Gastroesophageal sphincter (tissue), 4 donors: Measurements from ENCODE around the gene CFAP45. TPM values are rescaled to one million over a fixed set of nuclear protein-coding genes. Genes with fewer than 3 reads are reported as not detected.

ENCODE experiments used
- ATAC-seq: fragments of 150-250 bp; one replicate; pipeline ENCODE4 v1.9.1; 2016; ENCODE audit warnings: mild to moderate bottlenecking, moderate library complexity
- H3K27ac ChIP-seq, 4 donors: fragments of 200-600 bp; sonication (generic) in 3 of 4; 1 replicate in 3 of 4; 2 replicates in 1 of 4; pipeline ENCODE4 v1.5.1; 2016 to 2019
- H3K27me3 ChIP-seq: fragments of 200-600 bp; sonication (generic); one replicate; pipeline ENCODE4 v1.5.1; 2019
- H3K36me3 ChIP-seq, 2 donors: fragments of 200-600 bp; sonication (generic); one replicate each; pipeline ENCODE4 v1.5.1; 2019; ENCODE audit warnings: control low read depth in 1 of 2
- H3K4me1 ChIP-seq, 3 donors: fragments of 200-600 bp; sonication (generic); 1 replicate in 2 of 3; 2 replicates in 1 of 3; pipeline ENCODE4 v1.5.1; 2016 to 2019; ENCODE audit warnings: control low read depth in 2 of 3
- H3K4me3 ChIP-seq, 2 donors: fragments of 200-600 bp; sonication (generic); one replicate each; pipeline ENCODE4 v1.5.1; 2019; ENCODE audit warnings: mild to moderate bottlenecking in 1 of 2, moderate library complexity in 1 of 2
- H3K9me3 ChIP-seq, 3 donors: fragments of 200-600 bp; sonication (generic); one replicate each; pipeline ENCODE4 v1.5.1; 2017 to 2019; ENCODE audit warnings: control low read depth in 2 of 3
- EP300 ChIP-seq: sonication (generic); formaldehyde crosslinking; IDR thresholded peaks from one replicate; pipeline ENCODE4 v1.6.1; 2017; ENCODE audit warnings: antibody characterized with exemption, mild to moderate bottlenecking
- POLR2A ChIP-seq, 2 donors: fragments of 450-650 bp; IDR thresholded peaks; one replicate each; pipeline ENCODE4 v1.6.1; 2017; ENCODE audit warnings: antibody characterized with exemption in 2 of 2, mild to moderate bottlenecking in 2 of 2, moderate library complexity in 1 of 2
- POLR2AphosphoS5 ChIP-seq: sonication (generic); formaldehyde crosslinking; IDR thresholded peaks from one replicate; pipeline ENCODE4 v1.6.1; 2017; ENCODE audit warnings: antibody characterized with exemption
- WGBS, 2 donors: methylation state at CpG; one replicate each; pipeline ENCODE4 v1.1.5; 2018; ENCODE audit warnings: low coverage in 1 of 2; 5-methylcytosine and 5-hydroxymethylcytosine counted together
- total RNA-seq, 4 donors: library from RNA; depleted of rRNA; stranded (reverse); fragments of >200 nt; gene quantifications; one replicate each; pipeline ENCODE4 v1.1.0, GENCODE V29; 2016
- TF ChIP-seq, protein P1 (sequence below), 4 experiments: fragments of 200-600 bp in 2 of 4; fragments of 450-650 bp in 2 of 4; sonication (generic) in 1 of 4; IDR thresholded peaks; one replicate each; pipeline ENCODE4 v1.5.1; 2017 to 2019; ENCODE audit warnings: antibody characterized with exemption in 4 of 4, mild to moderate bottlenecking in 2 of 4, moderate library complexity in 2 of 4

CFAP45 gene
- total RNA-seq, 4 donors from 2014 or later, result 0.27 to 0.81 TPM; not detected in 2

- peaks cover 0 to 8% (median 0%) of the 10 kb centered on the region in 3 donors for H3K4me1 ChIP-seq
- H3K4me3 ChIP-seq, result no peak overlapping the region
- TF ChIP-seq POLR2A (IDR thresholded peaks at IDR 0.05), result no peak
- TF ChIP-seq, protein P1, sequence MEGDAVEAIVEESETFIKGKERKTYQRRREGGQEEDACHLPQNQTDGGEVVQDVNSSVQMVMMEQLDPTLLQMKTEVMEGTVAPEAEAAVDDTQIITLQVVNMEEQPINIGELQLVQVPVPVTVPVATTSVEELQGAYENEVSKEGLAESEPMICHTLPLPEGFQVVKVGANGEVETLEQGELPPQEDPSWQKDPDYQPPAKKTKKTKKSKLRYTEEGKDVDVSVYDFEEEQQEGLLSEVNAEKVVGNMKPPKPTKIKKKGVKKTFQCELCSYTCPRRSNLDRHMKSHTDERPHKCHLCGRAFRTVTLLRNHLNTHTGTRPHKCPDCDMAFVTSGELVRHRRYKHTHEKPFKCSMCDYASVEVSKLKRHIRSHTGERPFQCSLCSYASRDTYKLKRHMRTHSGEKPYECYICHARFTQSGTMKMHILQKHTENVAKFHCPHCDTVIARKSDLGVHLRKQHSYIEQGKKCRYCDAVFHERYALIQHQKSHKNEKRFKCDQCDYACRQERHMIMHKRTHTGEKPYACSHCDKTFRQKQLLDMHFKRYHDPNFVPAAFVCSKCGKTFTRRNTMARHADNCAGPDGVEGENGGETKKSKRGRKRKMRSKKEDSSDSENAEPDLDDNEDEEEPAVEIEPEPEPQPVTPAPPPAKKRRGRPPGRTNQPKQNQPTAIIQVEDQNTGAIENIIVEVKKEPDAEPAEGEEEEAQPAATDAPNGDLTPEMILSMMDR (IDR thresholded peaks at IDR 0.05), result no peak
- TF ChIP-seq POLR2AphosphoS5, result no peak
- TF ChIP-seq EP300, result no peak
- peaks cover 0 to 3% of the 10 kb centered on the region in 2 donors for H3K36me3 ChIP-seq
- no peaks in the 10 kb centered on the region for H3K27me3 ChIP-seq
- H3K27ac ChIP-seq, result no peak overlapping the region
- no peak for ATAC-seq
- WGBS, 2 donors, result 81 to 86% methylated on average over 2 of the region's 2 CpGs
- no peaks in the 10 kb centered on the region for H3K9me3 ChIP-seq
Measured at GRCh38 chr1:159882527-159882862, 17.5 kb downstream of the CFAP45 start.

DNA sequence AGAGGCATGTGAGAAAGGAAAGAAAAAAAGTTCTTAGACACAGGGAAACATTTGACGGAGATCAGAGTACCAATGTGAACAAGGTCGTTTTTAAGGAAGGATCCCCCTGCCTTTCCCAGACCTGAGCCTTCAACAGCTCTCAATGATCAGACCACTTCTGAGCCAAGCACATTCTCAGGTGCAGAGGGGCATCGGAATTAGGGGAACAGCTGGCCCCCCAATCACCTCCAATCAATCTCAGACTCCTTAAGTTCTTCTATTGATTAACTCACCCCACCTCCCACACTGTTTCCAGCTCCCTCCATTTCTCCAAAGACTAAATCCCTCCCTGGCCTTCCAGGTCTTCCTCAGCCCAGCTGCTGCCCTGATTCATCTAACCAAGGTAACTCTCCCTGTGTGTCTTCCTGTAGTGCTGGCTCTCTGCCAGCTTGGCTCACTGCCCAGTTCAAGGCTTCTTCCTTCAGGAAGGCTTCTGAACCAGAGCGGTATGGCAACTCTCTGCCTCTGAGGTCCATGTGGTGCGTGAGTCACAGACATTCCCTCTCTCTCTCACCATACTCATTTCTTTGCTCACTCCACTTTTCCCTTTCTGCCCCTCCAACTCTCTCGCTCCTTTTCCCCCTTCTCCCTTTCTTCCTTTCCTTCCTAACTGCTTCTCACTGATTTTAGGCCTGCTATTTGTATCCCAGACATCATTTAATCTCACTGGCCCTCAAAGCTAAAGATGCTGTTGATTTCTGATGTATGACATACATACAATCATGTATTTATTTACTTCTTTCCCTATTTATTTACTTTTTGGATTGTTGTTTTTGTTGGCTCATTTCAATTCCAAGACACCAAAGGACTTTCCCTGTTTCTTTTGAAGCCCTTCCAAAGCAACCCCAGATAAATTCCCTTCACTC lies 18.1 kb downstream of the CFAP45 start:
- TF ChIP-seq EP300, result no peak
- TF ChIP-seq POLR2AphosphoS5, result no peak
- no peak for TF ChIP-seq POLR2A (IDR thresholded peaks at IDR 0.05)
- TF ChIP-seq, protein P1 (IDR thresholded peaks at IDR 0.05), result no peak
- Histone ChIP-seq H3K27ac (no peak overlapping the region), H3K4me3 (no peak overlapping the region), H3K36me3 (peaks cover 0 to 3% of the 10 kb centered on the region in 2 donors), H3K4me1 (peaks cover 0 to 8% (median 0%) of the 10 kb centered on the region in 3 donors), H3K9me3 (no peaks in the 10 kb centered on the region), H3K27me3 (no peaks in the 10 kb centered on the region)
- ATAC-seq, result no peak
- WGBS, 2 donors, result 56 to 62% methylated on average over 6 of the region's 6 CpGs

- H3K4me3 ChIP-seq, result no peak overlapping the region
- 83% methylated on average over 3 of the region's 3 CpGs; no CpG with 5 or more reads in 1 of the 2 donors for WGBS, 2 donors
- no peak for ATAC-seq
- no peak for TF ChIP-seq POLR2AphosphoS5
- no peak for TF ChIP-seq POLR2A (IDR thresholded peaks at IDR 0.05)
- TF ChIP-seq EP300, result no peak
- TF ChIP-seq, protein P1 (IDR thresholded peaks at IDR 0.05), result no peak
- no peaks in the 10 kb centered on the region for H3K27me3 ChIP-seq
- no peaks in the 10 kb centered on the region for H3K9me3 ChIP-seq
- H3K4me1 ChIP-seq, result peaks cover 0 to 8% (median 0%) of the 10 kb centered on the region in 3 donors
- no peak overlapping the region for H3K27ac ChIP-seq
- H3K36me3 ChIP-seq, result peaks cover 0 to 3% of the 10 kb centered on the region in 2 donors
Measured at GRCh38 chr1:159880430-159880829, 19.5 kb downstream of the CFAP45 start.

GRCh38 chr1:159879977-159880376 lies 20.0 kb downstream of the CFAP45 start:
- Histone ChIP-seq H3K27ac (no peak overlapping the region), H3K27me3 (no peaks in the 10 kb centered on the region), H3K4me3 (no peak overlapping the region), H3K9me3 (no peaks in the 10 kb centered on the region), H3K4me1 (peaks cover 0 to 8% (median 0%) of the 10 kb centered on the region in 3 donors), H3K36me3 (peaks cover 0 to 3% of the 10 kb centered on the region in 2 donors)
- TF ChIP-seq EP300 (no peak), POLR2A (IDR thresholded peaks at IDR 0.05) (no peak), POLR2AphosphoS5 (no peak)
- TF ChIP-seq, protein P1 (IDR thresholded peaks at IDR 0.05), result no peak
- WGBS, 2 donors, result 61 to 90% methylated on average over 3 to 4 of the region's 4 CpGs
- ATAC-seq, result no peak

GRCh38 chr1:159879136-159879535 lies 20.8 kb downstream of the CFAP45 start:
- TF ChIP-seq, protein P1 (IDR thresholded peaks at IDR 0.05), result no peak
- TF ChIP-seq POLR2AphosphoS5 (no peak), POLR2A (IDR thresholded peaks at IDR 0.05) (no peak), EP300 (no peak)

More at GRCh38 chr1:159879136-159879535, 20.8 kb downstream of the CFAP45 start:
- no peak for ATAC-seq
- H3K4me1 ChIP-seq, result peaks cover 0 to 8% (median 0%) of the 10 kb centered on the region in 3 donors
- no peaks in the 10 kb centered on the region for H3K27me3 ChIP-seq
- H3K36me3 ChIP-seq, result peaks cover 0 to 2% of the 10 kb centered on the region in 2 donors
- WGBS, 2 donors, result 83 to 93% methylated on average over 3 of the region's 3 CpGs
- no peak overlapping the region for H3K4me3 ChIP-seq
- no peaks in the 10 kb centered on the region for H3K9me3 ChIP-seq
- H3K27ac ChIP-seq, result no peak overlapping the region
